Neutrophil (primary cell): ENCODE results near the gene CERS6.

Source experiments
- H3K27ac ChIP-seq: fragments of 200-600 bp; sonication (generic); 2 replicates; pipeline ENCODE4 v1.5.1; 2016; ENCODE audit warnings: mild to moderate bottlenecking, moderate library complexity
- H3K27me3 ChIP-seq: fragments of 200-600 bp; sonication (generic); 2 replicates; pipeline ENCODE4 v1.6.0; 2016; ENCODE audit warnings: mild to moderate bottlenecking
- H3K36me3 ChIP-seq: fragments of 200-600 bp; sonication (generic); 2 replicates; pipeline ENCODE4 v1.5.1; 2017
- H3K4me1 ChIP-seq, 2 experiments: fragments of 200-600 bp in 1 of 2; sonication (generic) in 1 of 2; 1 replicate in 1 of 2; 2 replicates in 1 of 2; pipeline versions ENCODE4 v1.5.1 to v1.6.1; 2013 to 2016; ENCODE audit warnings: low read depth in 1 of 2, low read length in 1 of 2, mild to moderate bottlenecking in 1 of 2, moderate library complexity in 1 of 2; ENCODE audit not compliant: control insufficient read depth in 1 of 2, insufficient read depth in 1 of 2
- H3K4me3 ChIP-seq, 2 experiments: fragments of 200-600 bp in 1 of 2; sonication (generic) in 1 of 2; 1 replicate in 1 of 2; 2 replicates in 1 of 2; pipeline ENCODE4 v1.5.1; 2013 to 2016; ENCODE audit warnings: low read depth in 1 of 2, low read length in 1 of 2, mild to moderate bottlenecking in 1 of 2, moderate library complexity in 1 of 2
- H3K9me3 ChIP-seq: fragments of 200-600 bp; sonication (generic); 2 replicates; pipeline ENCODE4 v1.5.1; 2016
- TF ChIP-seq, protein P1 (sequence below): fragments of 200-600 bp; sonication (generic); IDR thresholded peaks from 2 replicates; pipeline ENCODE4 v1.5.1; 2016; ENCODE audit warnings: antibody characterized with exemption

Gene CERS6

GRCh38 chr2:168525716-168526446 lies 69.8 kb downstream of the CERS6 start:
- H3K27me3 ChIP-seq = no peaks in the 10 kb centered on the region
- no peak overlapping the region for H3K27ac ChIP-seq
- TF ChIP-seq, protein P1, sequence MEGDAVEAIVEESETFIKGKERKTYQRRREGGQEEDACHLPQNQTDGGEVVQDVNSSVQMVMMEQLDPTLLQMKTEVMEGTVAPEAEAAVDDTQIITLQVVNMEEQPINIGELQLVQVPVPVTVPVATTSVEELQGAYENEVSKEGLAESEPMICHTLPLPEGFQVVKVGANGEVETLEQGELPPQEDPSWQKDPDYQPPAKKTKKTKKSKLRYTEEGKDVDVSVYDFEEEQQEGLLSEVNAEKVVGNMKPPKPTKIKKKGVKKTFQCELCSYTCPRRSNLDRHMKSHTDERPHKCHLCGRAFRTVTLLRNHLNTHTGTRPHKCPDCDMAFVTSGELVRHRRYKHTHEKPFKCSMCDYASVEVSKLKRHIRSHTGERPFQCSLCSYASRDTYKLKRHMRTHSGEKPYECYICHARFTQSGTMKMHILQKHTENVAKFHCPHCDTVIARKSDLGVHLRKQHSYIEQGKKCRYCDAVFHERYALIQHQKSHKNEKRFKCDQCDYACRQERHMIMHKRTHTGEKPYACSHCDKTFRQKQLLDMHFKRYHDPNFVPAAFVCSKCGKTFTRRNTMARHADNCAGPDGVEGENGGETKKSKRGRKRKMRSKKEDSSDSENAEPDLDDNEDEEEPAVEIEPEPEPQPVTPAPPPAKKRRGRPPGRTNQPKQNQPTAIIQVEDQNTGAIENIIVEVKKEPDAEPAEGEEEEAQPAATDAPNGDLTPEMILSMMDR = no peak
- no peaks in the 10 kb centered on the region for H3K9me3 ChIP-seq
- H3K4me1 ChIP-seq = peaks cover 10 to 36% of the 10 kb centered on the region in 2 experiments
- H3K36me3 ChIP-seq = no peaks in the 10 kb centered on the region
- no peak overlapping the region for H3K4me3 ChIP-seq

GRCh38 chr2:168526641-168527040 lies 70.6 kb downstream of the CERS6 start:
- no peak overlapping the region for H3K27ac ChIP-seq
- H3K27me3 ChIP-seq = no peaks in the 10 kb centered on the region
- no peak overlapping the region for H3K4me3 ChIP-seq
- H3K36me3 ChIP-seq = no peaks in the 10 kb centered on the region
- TF ChIP-seq, protein P1 = no peak
- no peaks in the 10 kb centered on the region for H3K9me3 ChIP-seq
- H3K4me1 ChIP-seq = peaks cover 18 to 44% of the 10 kb centered on the region in 2 experiments

GRCh38 chr2:168528016-168528415 lies 71.9 kb downstream of the CERS6 start:
- no peak overlapping the region for H3K4me3 ChIP-seq
- no peaks in the 10 kb centered on the region for H3K36me3 ChIP-seq
- no peaks in the 10 kb centered on the region for H3K27me3 ChIP-seq
- peaks cover 28 to 54% of the 10 kb centered on the region in 2 experiments for H3K4me1 ChIP-seq
- no peak overlapping the region for H3K27ac ChIP-seq
- TF ChIP-seq, protein P1 = no peak
- H3K9me3 ChIP-seq = no peaks in the 10 kb centered on the region

DNA sequence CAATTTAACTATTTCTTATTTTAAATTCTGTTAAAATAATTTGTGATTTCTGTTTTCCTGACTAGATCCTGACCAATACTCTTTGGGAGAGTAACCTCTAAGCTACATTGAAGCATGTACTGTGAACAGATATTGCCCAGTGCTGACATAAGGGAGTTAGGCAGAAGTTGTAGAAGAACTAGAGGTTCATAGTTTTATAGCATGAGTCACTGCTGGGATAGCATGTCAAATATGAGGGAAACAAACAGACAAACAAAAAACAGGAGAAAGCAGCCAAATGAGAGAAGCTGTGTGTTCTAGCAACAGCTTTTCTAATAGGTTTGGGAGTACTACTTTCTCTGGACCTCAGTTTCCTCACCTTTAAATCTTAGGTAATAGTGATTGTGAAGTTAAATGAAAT lies 72.4 kb downstream of the CERS6 start:
- Histone ChIP-seq H3K36me3 (no peaks in the 10 kb centered on the region), H3K4me1 (peaks cover 28 to 54% of the 10 kb centered on the region in 2 experiments), H3K9me3 (no peaks in the 10 kb centered on the region), H3K27me3 (no peaks in the 10 kb centered on the region), H3K4me3 (no peak overlapping the region), H3K27ac (peak overlapping the region; percentile 80)
- TF ChIP-seq, protein P1 = no peak

DNA sequence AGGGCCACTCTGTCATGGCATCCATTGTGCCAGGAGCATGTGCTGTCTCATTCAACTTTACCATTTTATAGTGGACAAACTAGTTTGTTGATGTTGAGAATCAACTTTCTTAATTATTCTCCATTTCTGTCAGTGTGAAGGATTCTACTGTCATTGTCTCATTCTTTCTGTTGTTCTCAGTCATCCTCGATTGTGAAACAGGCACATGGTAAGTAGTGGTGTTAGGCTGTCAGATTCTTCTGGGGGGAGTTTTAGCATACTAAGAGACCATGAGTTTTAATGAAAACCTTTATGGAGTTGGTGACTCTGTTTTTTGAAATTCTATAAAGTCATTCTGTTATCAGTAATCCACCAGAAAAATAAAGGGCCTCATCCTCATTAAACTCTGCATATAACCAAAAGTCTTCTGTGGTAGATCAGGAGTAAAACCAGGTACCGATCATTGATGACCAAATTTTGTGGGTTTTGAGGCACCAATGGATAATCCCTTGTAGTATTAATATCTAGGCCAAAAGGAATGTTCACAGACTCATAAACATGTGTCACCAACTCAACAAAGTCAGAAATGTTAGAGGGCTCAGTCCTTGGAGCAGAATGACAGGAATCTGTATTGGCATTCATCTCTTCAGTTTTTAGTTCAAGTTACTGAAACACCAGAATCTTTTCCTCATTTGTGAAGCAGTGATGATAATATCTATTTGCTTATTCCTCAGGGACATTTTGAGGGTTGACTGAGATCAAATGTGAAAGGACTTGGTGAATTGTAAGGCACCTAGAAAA lies 73.2 kb downstream of the CERS6 start:
- no peaks in the 10 kb centered on the region for H3K9me3 ChIP-seq
- peaks cover 28 to 47% of the 10 kb centered on the region in 2 experiments for H3K4me1 ChIP-seq
- TF ChIP-seq, protein P1 = no peak
- H3K36me3 ChIP-seq = no peaks in the 10 kb centered on the region
- no peak overlapping the region for H3K4me3 ChIP-seq
- H3K27ac ChIP-seq = peak overlapping the region; percentile 80
- no peaks in the 10 kb centered on the region for H3K27me3 ChIP-seq
